ELR (cell line): ENCODE measurements around the gene LRRC49.
"Not testable (repeated sequence)": the region's sequence is repeated elsewhere in the genome, so short reads cannot be mapped to it uniquely, and the experiment has no call there.

ENCODE experiments used
- DNase-seq: peaks from one replicate; pipeline ENCODE4 v3.0.0-alpha.2; 2015; ENCODE audit warnings: low read depth

LRRC49 gene

DNA sequence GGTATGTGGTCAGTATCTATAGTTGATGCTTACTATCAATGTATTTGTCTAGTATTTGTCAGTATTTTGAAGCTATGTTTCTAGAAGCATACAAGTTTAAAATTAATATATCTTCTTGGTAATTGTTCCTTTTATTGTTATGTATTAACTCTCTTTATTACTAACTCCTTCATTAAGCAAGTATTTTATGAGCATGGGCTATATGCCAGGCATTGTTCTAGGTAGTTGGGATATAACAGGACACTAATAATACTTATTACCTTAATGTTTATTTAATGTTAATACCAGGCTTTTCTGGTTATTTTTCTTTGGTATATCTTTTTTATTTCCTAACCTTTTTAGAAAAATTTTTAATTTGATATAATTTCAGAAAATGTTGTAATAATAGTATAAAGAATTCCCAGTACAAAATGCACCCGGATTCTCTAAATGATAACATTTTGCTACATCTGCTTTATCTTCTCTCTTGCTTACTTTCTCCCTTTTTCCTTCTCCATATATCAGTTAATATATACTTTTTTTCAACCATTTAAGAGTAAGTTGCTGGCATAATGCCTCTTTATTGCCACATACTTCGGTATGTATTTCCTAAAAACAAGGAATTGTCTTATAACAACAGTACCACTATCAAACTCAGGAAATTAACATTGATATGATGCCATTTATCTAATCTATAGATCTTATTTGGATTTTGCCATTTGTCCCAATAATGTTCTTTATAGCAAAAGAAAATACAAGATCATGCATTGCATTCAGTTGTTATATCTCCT is 30.9 kb downstream of the LRRC49 start:
- no peak for DNase-seq

DNA sequence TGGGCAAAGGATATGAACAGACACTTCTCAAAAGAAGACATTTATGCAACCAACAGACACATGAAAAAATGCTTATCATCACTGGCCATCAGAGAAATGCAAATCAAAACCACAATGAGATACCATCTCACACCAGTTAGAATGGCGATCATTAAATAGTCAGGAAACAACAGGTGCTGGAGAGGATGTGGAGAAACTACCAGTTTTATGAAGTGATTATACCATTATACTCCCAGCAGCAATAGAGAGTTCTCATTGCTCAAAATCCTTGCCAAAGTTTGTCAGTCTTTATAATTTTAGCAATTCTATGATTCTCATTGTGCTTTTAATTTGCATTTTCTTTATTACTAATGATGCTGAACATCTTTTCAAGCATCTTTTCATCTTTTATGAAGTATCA is 34.3 kb downstream of the LRRC49 start:
- DNase-seq = not testable (repeated sequence)

DNA sequence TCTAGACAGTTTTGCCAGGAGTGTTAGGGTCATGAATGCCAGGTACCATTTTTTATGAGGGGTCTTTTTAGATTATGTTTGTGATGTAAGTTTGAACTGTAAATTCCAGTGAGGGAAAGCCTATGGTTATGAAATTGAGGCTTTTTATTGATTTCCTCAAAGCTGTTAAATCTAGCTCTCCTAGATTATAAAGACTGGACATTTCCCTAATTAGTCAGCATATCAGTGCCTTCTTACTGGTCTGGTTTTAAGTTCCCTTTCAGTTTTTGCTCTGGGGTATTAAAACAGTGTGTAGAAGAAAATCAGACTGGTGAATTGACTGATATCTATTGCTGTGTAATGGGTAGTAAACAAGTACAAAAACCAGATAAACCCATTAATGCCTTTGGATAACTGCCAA is 39.2 kb downstream of the LRRC49 start:
- no peak for DNase-seq

DNA sequence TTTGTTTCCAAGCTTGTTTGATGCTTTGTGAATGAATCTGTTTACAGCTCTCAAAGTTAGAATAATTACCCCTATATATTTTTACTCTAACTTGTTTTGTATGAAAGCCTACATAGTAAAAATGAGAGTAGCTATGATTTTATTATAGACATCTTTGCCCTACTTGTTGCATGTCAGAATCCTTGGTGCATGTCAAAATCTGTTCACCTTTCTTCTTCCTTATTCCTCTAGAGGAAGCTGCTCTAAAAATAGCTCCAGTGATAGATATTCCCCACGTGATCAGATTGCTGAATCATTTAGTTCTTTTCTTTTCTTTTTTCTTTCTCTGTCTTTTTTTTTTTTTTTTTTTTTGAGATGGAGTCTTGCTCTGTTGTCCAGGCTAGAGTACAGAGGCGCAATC is 39.8 kb downstream of the LRRC49 start:
- DNase-seq = no peak

DNA sequence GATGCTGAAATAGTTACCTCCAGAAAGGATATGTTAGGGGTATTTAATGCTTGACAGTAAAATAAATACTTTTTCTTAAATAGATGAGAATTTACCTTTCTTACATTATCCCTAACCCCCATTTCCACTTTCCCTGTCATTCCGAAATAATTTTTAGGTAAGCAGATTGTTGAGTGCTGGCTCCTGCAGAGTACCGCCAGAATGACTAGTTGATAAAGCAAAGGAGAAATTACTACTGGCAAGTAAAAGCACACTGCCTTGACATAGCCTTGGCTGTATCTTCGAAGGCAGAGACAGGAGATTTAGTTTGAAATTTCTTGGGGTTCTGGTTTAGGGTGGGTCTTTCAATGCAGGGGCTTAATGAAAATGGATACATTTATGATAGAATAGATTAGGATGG is 40.8 kb downstream of the LRRC49 start:
- DNase-seq = no peak

DNA sequence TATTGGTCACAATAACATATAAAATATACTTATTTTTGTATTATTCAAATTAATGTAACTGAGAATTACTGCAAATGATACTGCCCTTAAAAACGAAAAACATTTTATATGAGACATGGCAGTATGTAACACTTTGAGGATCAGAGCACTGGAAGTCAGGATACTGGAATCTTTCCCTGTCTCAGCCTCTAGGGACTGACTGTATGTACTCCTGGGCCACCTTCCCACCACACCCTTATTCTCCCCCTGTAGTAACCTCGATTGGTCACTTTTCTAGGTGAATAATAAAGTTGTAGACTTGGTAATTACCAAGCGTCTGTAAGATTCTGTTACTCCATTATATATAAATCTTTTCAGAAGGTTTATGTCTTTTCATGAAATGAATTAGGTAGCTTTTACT is 43.0 kb downstream of the LRRC49 start:
- DNase-seq = peak; percentile 2

DNA sequence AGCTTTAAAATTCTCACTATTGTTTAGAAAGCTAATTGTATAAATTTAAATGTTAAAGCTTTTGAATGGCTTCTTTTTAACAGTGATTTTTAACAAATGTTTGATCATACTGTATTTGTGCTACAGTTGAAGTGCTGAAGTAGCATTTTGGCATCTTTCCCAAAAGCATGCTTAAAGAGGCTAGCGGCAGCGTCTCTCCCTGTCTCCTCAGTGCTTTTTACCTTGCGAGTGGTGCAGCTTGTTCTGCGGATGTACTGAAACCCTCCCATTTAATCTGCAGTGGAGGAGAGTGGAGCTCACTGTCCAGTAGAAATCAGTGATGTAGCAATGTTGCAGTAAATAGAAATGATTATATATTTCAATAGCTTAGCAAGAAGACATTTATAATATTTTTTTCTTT is 43.7 kb downstream of the LRRC49 start:
- DNase-seq = no peak

DNA sequence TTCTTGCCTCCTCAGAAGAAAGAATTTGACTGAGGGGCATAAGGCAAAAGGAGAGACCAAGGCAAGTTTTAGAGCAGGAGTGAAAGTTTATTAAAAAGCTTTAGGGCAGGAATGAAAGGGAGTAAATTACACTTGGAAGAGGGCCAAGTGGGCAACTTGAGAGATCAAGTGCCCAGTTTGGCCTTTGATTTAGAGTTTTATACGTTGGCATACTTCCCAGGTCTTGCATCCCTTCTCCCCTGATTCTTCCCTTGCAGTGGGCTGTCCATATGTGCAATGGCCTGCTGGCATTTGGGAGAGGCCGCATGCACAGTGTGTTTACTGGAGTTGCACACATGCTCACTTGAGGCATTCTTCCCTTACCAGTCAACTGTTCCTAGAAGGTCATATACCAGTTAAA is 50.7 kb downstream of the LRRC49 start:
- not testable (repeated sequence) for DNase-seq

DNA sequence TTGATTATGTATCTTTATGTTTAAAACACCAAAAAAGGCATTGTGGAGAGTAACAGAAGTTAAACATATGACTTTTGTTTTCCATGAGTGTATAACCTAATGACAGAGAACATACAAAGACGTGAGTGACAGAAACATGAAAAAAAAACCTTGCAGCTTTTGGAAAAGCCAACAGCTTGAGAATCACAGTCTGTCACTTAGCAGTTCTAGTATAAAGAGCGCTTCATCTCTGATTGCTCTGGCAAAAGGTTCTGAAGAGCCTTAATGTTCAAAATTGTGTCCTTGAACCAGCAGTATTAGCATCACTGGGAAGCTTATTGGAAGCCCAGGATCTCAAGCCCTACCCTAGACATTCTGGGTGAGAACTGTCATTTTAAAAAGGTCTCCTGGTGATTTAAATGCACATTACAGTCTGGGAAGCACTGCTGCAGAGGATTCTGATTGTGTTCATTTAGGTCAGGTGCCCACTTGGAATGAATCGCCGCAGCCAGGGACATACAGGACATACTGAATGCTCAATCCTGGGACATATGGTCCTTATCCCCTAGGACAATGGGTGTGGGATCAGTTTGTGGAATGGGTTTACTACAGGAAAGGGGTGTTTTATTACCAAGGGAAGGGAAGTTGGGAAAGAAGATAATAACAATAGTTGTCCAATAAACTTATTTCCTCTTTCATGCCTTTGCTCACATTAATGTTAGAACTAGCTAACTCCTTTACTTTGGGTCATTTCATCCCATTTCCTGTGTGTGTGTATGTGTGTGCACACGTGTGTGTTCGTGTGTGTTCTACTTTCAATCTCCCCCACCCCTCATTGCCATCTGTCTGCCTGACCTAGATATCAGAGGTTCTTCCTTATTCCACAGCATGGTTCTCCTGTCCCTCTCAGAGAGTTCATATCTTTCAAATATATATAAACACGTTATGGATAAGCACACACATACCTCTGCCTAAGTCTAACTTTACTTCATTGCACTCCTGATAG is 55.0 kb downstream of the LRRC49 start:
- no peak for DNase-seq

DNA sequence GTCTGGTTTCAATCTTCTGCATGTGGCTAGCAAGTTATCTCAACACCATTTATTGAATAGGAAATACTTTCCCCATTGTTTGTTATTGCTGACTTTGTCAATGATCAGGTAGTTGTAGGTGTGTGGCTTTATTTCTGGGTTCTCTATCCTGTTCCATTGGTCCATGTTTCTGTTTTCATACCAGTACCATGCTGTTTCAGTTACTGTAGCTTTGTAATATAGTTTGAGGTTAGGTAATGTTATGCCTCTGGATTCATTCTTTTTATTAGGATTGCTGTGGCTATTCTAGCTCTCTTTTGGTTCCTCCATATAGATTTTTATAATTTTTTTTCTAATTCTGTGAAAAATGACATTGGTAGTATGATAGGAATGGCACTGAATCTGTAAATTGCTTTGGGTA is 58.3 kb downstream of the LRRC49 start:
- DNase-seq = no peak

DNA sequence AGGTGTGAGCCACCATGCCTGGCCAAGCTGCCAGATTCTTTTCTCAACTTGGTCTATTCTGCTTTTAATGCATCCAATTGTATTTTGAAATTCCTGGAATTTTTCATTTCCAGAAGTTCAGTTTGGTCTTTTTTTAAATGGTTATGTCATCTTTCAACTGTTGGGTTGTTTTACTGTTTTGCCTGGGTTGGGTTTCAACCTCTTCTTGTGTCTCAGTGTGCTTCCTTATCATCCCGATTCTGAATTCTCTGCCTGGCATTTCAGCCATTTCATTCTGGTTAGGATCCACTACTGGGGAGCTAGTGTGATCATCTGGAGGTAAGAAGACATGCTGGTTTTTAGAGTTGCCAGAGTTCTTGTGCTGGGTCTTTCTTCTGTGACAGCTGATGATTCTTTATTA is 61.5 kb downstream of the LRRC49 start:
- DNase-seq = no peak

DNA sequence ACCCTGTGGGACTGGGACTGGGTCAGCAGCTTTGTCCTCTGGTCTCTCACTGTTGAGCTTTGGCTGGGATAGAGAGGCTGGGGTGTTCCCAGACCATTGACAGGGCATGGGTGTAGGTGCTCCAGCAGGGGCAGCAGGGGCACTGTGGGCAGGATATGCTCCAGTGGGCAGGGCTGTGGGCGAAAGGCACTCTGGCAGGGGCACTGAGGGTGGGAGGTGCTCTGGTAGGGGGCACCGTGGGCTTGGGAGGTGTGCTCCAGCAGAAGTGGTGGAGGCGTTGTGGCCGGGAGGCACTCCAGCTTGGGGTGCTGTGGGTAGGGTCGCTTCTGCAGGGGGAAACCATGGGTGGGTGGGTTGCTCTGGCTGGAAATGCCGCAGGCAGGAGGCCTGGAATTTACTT is 62.1 kb downstream of the LRRC49 start:
- no peak for DNase-seq

DNA sequence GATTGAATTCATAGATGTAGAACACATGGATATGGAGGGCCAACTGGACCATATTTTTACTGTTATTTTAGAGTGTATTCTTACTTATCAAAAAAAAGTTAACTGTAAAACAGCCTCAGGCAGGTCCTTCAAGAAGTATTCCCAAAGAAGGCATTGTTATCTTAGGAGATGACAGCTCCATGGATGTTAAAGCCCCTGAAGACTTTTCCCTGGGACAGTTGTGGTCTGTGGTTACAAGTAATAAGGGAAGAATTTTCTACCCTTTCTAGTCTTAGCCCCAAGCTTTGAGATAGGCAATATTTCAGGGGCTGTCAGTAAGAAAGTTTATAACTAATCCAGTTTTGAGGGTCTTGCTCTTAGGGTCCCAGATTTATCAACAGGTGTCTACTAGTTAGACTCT is 62.5 kb downstream of the LRRC49 start:
- DNase-seq = peak; percentile 80

DNA sequence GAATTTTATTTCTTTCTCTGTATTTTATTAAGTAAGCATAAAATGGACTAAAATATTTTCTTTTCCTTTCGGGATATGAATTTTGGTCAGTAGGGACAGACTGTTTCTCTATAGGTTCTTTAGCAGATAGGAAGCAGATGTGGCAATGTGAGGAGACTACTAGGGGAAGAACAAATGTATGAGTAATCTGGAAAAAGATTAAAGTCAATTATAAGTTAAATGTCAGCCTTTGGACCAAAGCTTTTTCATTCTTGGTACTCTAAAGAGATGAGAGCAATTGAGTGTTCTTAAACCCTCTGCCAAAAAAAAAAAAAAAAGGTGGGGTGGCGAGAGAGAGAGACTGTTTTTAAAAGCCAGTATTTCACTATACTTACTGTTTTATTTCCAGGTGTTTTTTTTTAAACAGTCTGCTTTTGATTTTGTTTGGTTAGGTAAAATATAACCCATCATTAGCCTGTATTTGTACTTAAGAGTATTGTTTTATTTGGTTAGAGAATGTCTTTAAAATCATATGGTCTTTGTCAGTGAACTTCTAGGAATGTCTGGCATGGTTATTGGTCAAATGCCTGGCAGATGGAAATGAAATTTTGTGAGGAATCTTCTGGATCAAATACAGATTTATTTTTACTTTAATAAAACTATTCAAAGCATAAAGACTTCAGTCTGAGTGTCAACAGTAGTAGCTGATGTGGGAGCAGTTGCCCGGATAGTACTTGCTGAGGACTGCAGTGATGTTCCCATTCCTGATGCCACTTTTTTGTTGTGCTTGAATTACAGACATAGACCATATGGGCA is 63.8 kb downstream of the LRRC49 start:
- DNase-seq = peak; percentile 6

DNA sequence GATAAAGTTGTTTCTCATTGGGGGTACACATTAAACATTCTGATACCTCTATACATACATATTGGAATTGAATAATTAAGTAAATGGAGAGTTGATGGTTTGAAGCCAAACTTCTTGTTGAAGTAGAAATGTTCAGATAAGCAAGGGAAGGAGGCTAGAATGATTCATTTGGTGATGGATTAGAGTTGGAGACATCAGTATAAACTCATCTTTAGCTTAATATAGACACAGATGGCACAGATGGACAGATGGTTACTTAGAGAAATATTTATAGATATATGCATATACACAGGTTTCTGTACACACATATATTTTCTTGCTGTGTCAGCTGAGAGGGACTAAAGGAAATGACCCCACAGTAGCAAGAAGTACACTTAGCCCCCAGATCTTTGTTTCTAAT is 69.5 kb downstream of the LRRC49 start:
- no peak for DNase-seq

DNA sequence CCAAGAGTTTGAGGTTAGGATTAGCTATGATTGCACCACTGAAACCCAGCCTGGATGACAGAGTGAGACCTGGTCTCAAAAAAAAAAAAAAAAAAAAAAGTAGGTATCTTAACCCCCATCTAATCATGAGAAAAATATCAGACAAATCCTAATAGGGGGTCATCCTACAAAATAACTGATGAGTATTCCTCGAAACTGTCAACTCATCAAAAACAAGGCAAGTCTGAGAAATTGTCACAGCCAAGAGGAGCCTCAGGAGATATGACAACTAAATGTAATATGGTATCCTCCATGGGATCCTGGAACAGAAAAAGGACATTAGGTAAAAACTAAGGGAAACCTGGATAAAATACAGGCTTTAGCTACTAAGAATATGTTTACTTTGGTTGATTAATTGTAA is 70.6 kb downstream of the LRRC49 start:
- DNase-seq = no peak

DNA sequence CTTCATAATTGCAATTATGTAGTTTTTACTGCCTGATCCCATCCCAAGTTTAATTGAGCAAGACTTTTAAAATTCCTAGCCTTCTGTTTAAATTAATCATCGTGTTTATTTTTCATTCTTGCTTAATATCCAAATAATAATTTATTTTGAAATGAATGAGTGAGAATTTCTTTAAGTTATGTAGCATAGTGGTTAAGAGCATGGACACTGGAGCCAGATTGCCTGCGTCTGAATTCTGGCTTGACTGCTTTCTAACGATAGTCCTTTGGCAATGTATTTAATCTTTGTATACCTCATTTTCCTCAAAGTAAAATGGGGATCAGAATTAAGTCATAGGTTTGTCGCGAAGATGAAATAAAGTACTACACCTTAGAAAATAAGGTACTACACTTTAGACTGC is 71.4 kb downstream of the LRRC49 start:
- DNase-seq = no peak

DNA sequence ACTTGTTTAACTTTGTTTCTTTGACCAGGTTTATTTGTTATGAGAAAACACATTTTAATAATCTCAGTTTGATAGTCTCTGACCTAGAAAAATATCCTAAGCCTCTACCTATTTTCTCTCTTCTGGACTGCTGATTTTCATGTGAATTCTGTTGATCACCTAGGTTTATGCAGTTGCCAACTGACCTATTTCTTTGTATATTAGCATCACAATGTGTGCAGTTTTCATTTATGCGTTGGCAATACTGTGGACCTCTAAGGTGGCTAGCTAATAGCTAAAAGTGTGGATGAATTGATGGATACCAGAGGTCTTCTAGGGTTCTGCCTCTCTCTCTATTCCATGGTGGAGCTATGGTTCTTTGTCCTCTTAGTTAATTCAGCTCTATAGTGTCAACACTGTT is 72.1 kb downstream of the LRRC49 start:
- no peak for DNase-seq

DNA sequence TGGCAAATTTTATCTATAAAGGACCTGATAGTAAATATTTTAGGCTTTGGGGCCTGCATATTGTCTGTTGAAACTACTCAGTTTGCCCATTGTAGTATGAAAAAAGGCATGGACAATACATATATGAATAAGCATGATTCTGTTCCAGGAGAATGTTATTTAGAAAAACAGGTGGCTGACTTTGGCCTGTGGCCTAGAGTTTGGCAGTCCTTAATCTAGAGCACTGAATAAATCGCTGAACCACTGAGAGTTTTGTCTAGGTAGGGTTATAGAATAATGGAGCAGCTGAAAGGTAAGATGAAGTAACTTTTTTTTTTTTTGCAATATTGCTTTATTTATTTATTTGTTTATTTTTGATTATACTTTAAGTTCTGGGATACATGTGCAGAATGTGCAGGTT is 75.0 kb downstream of the LRRC49 start:
- DNase-seq = no peak

DNA sequence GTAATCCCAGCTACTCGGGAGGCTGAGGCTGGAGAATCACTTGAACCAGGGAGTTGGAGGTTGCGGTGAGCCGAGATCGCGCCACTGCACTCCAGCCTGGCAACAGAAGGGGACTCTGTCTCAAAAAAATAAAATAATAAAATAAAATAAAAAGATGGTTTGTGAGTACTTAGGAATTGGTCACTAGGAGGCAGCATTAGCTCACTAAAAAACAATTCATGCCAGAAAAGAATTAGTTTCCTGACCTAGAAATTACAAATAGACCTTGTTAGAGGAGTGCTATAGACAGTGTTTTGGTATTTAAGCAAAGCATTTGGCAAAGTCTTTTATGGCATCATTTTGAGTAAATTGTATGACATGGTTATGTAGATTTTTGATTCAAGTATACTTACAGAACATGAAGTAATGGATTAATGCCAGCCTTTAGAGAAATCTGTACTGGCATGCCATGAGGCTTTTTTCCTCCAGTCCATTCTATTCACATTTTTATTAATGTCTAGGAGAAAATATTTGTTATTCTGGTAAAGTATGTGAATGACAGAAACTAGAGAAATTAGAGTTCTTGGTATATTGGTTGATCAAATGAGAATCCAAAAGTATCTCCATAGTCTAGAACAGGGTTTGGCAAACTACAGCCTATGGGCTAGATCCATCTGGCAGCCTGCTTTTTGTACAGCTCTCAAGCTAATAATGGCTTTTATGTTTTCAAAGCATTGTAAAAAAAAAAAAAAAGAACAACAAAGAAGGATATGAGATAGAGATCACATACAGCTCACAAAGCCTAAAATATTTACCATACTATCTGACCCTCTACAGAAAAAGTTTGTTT is 81.6 kb downstream of the LRRC49 start:
- peak; percentile 69 for DNase-seq

DNA sequence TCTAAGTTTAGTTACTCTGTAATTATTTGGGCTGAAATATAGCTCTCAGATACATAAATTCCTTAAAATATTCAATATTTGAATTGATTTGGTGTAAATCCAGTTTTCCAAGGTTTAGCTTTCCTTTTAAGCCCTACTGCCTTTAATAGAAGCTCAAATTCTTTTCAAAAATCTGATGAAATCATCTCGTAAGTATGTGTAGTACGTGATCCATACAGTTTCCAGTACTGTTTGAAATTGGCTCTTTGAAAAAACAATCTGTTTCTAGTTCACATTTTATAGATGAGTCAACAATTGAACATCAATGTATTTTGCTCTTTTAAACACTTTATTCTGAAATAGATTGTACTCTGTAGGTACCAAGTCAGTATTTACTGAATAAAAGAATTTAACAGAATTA is 84.2 kb downstream of the LRRC49 start:
- peak; percentile 81 for DNase-seq
